Measurements from ENCODE around the gene IL25.

Gene IL25

DNA sequence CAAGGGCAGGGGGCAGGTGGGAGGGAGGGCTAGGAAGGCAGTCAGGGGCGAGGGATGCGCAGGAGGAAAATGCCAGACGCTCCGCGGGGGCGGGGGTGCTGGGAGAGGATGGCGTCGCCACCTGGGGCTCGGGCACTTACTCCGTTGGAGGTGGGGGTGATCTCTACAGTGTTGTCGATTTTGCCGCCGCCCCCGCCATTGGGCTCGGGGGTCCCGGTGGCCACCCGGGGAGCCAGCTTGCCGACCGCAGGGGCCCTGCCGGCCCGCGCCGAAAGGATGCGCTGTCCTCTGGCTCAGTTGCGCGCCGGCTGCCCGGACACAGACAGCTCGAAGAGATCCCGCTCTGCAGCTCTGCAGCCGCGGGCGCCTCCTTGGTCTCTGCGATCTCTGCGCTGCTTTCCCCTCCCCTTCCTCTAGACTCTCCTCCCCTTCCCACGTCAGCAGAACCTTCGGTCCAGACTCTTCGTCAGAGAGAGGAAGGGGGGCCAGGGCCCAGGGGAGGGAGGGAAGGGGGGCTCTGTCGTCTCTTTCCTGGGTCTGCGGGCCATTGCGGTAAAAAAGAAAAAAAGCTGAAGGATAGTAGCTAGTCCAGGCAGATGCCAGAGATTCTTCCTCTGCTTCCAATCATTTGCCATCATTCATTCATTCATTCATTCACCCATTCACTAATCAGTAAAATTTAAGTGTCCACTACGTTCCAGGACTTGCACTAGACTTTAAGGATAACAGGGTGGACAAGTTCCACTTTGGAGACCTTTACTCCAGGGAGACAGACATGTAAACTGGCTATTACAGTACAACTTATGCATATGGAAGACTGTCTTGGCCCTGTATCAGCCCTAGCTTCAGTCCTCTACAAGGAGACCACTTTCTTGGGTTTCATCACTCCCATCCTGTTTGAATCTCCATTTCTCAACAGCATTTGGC, 19.8 kb upstream of the IL25 start, which contains the start of gene SLC22A17:
Gene SLC22A17 (minus strand): TSS at position 382 of the 927 bp plus-strand sequence.
- no peak for FAIRE-seq
- DNase-seq (ENCODE audit: insufficient read length, low spot score), result peak; percentile 78

DNA sequence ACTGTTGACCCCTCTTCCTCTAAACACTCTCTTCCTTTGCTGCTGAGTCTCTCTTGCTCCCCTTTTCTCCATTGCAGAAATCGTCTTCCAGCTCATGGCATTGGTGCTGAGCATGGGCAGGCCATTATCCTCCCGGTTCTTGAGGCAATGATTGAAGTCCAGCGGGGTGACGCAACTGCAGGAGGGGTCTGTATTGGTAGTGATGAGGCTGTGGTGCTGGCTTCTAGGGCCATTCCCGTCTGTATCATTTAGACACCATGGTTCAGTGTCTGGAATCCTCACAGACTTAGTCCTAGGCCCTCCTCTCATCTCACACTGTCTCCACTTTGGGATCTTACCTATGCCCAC, 19.2 kb upstream of the IL25 start:
- FAIRE-seq, result no peak
- no peak for DNase-seq (ENCODE audit: insufficient read length, low spot score)

DNA sequence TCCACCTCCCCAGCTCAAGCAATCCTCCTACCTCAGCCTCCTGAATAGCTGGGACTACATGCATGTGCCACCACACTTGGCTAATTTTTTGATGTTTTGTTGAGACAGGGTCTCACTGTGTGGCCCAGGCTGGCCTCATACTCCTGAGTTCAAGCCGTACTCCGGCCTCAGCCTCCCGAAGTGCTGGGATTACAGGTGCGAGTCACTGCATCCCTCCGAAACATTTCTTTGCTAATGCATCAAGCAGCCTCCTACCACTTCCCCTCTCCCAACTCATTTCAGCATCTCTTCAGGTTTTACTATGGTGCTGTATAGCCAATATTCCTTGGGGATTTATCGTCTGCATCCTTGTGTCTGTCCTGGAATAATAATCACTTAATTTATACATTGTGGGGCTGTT, 17.6 kb upstream of the IL25 start:
- no peak for DNase-seq (ENCODE audit: insufficient read length, low spot score)
- no peak for FAIRE-seq

DNA sequence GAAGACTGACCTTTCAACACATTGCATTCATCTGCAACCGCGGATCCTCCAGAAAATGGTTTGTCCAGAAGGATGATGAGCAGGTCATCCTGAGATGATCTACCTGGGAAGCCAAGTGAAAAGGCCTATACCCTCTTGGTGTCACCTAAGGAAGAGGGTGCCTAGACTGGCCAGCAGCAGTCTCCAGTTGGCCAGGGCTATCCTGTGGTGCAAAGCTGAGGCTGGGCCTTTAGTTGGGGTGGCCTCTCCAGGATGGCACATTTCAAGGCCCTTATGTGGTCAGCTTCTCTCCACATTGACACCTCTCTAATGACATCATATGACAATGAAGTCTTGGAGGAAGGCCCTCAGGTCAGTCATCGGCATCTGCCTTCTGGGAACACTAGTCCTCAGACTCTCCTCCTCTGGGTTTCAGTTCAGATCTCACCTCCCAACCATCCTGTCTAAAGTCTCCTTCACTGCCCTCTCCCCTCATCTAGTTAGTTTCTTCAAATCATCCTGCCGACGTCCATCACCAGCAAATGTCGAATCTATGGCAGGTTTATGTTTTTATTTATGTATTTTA, 16.7 kb upstream of the IL25 start:
- no peak for FAIRE-seq
- DNase-seq (ENCODE audit: insufficient read length, low spot score), result no peak

DNA sequence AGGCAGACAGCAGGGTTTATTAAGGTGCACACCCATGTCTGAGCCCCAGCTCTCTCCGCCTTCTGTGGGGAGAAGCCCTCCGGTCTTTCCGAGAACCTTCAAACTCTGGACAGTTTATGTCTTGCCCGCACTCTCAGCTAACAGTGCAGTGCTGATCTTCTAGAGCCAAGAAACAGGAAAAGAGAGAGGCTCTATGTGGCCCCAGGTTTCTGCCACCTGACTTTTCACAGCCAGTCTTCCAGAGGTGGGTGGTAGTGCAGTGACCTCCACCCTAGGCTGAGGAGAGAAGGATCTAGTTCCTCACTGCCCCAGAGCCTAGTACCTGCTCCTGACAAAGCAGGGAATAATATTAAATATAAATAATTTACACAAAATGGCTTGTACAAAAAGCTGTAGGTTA, 15.9 kb upstream of the IL25 start:
- no peak for FAIRE-seq
- DNase-seq (ENCODE audit: insufficient read length, low spot score), result no peak

GRCh38 chr14:23357261-23357660, 15.3 kb upstream of the IL25 start:
- DNase-seq (ENCODE audit: insufficient read length, low spot score), result no peak
- FAIRE-seq, result no peak

DNA sequence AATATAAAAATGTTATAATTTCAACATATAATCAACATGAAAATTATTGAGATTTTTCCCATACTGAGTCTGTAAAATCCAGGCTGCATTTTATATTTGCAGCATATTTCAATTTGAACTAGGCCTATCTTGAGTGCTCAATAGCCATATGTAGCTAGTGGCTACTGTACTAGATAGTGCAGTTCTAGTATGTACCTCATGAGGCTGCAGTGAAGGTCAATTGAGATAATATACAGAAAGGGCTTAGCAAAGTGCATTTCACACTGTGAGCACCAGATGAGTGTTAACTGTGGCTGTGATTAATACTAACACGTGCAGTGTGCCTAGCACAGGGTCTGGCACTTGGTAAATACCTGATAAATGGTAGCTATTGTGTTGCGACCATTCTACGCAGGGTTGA, 14.6 kb upstream of the IL25 start:
- no peak for DNase-seq (ENCODE audit: insufficient read length, low spot score)
- FAIRE-seq, result no peak

DNA sequence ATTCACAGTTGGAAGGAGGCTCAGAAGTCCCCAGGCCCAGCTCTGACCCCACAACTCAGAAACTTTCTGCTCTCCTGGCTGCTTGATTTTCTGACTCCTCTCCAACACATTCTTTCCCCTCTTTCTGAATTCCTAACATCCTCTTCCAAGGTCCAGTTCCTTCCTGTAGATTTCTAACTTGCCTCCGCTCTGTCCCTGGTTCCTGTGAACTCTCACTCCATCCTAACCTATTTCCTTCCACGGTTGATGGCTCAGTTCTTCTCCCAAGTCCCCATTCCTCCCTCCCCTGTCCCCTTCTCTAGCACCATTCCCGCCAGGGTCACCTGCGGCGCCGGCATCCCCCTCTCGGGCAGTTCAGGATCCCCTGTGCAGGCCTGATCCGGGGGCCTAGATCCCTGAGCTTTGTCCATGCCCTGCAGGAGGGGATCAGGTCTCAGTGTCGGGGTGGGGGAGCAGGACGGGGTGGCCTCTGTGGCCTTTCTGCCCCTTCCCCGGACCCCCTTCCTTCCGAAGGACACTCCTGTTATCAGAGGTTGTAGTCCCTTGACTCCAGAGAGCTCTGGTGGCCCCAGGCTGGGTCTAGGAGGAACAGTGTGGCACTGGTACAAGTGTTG, 13.9 kb upstream of the IL25 start:
- no peak for FAIRE-seq
- DNase-seq (ENCODE audit: insufficient read length, low spot score), result no peak

- FAIRE-seq (no peak), DNase-seq (ENCODE audit: insufficient read length, low spot score) (no peak)
Observed at GRCh38 chr14:23359167-23359626, 13.4 kb upstream of the IL25 start.

DNA sequence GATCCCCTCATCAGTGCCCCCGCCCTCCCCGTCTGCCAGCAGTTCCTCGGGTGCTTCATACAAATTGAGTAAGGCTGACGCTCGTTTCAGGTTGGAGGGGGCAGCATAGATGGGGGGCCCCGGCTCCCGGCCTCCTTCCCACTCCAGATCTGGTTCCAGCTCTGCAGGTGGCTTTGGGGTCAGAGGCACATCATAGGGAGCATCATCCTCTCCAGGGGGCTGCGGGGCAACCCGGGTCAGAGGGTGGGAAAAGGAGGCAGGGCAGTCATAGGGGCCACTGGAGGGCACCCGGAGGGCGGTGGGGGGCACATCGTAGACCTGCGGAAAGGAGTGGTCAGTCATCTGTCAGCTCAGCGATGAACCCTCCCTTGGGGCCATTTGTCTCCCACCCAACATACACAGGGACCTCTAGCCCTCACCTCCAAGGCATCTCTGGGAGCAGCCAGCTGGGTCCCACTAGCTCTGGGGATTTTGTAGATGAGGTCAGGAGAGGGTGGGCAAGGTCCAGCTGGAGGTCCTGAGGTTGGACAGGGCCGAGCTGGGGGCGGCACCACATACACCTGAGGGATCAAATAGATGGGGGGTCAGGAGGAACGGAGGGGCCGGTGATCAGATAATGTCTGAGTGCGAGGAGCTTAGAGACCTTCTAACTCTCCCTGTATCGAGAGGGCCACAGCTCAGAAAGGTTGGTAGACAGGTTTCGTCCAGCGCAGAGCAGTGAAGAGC, 12.7 kb upstream of the IL25 start:
- no peak for FAIRE-seq
- no peak for DNase-seq (ENCODE audit: insufficient read length, low spot score)

GRCh38 chr14:23360496-23360895, 12.1 kb upstream of the IL25 start:
- DNase-seq (ENCODE audit: insufficient read length, low spot score) (no peak), FAIRE-seq (no peak)

DNA sequence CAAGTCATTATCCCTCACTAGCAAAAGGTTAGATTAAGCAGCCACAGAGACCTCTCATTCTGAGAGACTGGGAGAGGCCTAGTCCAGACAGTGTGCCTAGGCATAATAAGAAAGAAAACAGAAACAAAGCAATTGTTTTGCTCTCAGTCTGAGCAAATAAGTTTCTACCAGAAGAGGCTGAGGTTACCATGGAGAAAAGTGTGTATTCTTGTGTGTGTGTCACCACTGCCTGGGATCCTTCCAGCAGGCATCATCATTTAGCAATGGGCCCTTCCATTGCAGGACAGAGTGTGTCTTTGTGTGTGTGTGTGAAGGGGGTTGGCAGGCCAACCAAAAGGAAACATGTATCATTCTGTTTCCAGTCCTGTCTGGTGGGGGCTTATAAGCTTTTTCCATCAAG, 11.3 kb upstream of the IL25 start:
- FAIRE-seq (no peak), DNase-seq (ENCODE audit: insufficient read length, low spot score) (no peak)

DNA sequence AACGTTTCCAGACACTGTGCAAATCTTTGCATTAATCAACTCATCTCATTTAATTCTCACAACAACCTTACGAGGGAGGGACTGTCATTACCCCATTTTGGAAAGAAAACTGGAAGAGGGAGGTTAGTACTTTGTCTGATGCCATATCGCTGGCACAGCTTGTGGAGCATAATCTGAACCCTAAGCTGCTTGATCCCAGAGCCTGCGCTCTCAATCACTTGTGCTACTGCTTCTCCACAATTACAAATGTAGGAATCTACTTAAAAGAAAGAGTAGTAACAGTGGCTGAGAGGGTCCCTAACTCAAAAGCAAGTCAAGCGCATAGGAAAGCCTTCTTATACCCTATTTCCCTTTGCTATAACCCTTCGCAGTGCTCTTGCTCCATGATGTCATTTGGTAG, 10.8 kb upstream of the IL25 start:
- FAIRE-seq, result no peak

DNA sequence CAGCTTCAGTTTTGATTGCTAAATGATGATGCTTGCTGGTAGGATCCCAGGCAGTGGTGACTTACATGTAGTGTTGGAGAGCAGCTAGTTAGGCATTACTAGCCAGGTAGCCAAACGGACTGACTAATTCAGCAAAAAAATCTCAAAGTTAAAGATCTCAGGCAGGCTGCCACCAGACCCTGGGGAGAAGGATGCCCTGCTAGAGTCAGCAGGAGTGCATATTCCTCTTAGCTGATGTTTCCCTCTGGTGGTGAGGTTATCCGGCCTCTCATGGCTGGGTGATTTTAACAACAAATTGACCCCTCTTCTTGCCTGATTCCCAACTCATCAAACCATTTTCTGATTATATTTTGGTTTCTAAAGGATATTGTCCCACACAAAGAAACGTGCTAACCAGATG, 10.4 kb upstream of the IL25 start:
- DNase-seq (ENCODE audit: insufficient read length, low spot score), result no peak

More for the DNA sequence above, 10.8 kb upstream of the IL25 start:
- no peak for DNase-seq (ENCODE audit: insufficient read length, low spot score)

GRCh38 chr14:23364164-23365035, 8.2 kb upstream of the IL25 start:
- no peak for DNase-seq (ENCODE audit: insufficient read length, low spot score)

More for the DNA sequence above, 10.4 kb upstream of the IL25 start:
- FAIRE-seq, result no peak

DNA sequence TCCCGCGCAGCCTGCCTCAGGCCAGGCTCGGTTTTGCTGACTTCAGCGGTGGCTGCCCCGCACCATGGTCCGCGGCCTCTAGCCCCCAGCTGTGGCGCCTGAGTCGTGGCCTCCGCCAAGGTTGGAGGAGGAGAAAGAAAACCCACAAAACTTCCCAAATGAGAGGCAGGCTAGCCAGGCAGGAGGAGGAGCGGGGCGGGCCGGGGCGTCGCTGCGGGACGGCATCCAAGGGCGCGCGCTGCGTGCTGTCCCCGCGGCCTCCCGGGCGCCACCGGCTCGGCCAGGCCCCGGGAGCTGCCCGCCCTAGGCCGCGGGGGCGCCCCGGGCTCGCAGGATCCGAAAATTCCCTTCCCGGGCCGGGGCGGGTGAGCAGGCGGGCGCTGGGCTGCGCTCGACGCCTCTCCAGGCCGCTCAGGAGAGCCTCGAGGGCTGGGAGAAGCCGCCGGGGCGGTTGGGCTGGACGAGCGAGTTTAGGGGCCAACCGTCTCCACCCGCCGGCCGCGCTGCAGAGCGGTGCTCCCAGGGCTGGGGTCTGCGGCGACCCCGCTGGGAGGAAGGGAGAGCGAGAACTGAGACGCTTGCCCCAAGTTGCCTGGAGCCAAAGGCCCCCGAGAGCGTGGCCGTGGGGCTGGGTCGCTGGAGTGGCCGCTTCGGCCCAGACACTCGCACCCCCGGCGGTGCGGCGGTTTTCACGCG, 7.4 kb upstream of the IL25 start, which contains the start of gene EFS:
Gene EFS (minus strand): TSS at position 137 of the 696 bp plus-strand sequence. CDS start 147 bp downstream, outside the sequence.
- FAIRE-seq (no peak), DNase-seq (ENCODE audit: insufficient read length, low spot score) (no peak)

More at GRCh38 chr14:23364164-23365035, 8.2 kb upstream of the IL25 start:
- no peak for FAIRE-seq

GRCh38 chr14:23365732-23366425, 6.7 kb upstream of the IL25 start:
- peak; percentile 24 for DNase-seq (ENCODE audit: insufficient read length, low spot score)
- no peak for FAIRE-seq

DNA sequence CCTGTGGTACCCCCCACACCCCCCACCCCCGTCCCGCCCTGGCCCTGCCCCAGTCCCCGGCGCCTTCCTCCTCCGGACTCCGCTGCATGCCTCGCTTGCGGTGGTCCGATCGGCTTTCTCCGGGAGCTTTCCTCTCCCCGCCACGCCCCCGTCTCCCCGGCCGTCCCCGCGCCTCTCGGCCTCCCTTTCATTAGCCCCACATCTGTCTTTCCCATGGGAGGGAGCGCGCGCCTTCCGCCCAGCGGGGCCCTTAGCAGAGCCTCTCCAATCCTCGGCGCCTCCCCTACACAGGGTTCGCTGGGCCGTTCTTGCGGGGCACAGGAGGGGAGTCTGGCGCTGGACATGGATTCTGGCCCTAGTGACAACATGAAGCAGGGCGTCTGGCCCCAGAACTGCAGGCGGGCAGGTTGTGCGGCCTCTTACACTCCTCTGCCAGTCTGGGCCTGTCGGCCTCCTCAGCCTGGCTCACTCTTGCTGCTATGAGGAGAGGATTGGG, 6.1 kb upstream of the IL25 start:
- DNase-seq (ENCODE audit: insufficient read length, low spot score), result peak; percentile 13

More for the DNA sequence above, 6.1 kb upstream of the IL25 start:
- no peak for FAIRE-seq
